Stimulated activated CD8-positive, alpha-beta memory T cell treated with anti-CD3 and anti-CD28 coated beads, Interleukin-7, amount 100 ng/mL, for 4 hours (primary cell): ENCODE measurements around the gene ATRNL1.

Experiments used
- DNase-seq, 2 donors: peaks; one replicate each; pipeline ENCODE4 v3.0.0-alpha.2; 2020; ENCODE audit warnings: low read depth in 2 of 2

The ATRNL1 gene

GRCh38 chr10:115593060-115593459, 499.9 kb downstream of the ATRNL1 start:
- DNase-seq, result no peak

GRCh38 chr10:115604627-115605026, 511.5 kb downstream of the ATRNL1 start:
- DNase-seq, result no peak

- no peak for DNase-seq
These were observed 512.9 kb downstream of the ATRNL1 start for GRCh38 chr10:115606086-115606485.

DNA sequence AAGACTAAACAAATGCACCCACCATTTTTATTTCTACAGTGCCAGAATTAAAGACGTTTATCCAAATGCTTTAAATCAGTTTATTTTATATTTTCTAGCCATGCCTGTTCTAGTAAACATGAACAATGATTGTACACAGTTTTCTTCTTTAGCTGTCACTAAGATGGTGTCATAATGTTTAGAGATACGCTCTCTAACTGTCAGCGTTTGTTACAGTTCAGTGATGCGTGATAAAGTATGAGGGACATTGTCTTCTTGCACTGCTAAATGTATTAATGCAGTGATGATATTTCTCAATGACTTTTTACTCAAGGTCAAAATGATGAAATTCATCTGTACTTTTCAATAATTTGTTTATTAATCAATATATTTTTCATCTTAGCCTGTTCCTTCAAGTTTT, 513.6 kb downstream of the ATRNL1 start:
- DNase-seq, result no peak

- DNase-seq, result no peak
These were observed 531.3 kb downstream of the ATRNL1 start for GRCh38 chr10:115624448-115624847.

- DNase-seq, result no peak
These were observed 535.5 kb downstream of the ATRNL1 start for GRCh38 chr10:115628616-115629015.

DNA sequence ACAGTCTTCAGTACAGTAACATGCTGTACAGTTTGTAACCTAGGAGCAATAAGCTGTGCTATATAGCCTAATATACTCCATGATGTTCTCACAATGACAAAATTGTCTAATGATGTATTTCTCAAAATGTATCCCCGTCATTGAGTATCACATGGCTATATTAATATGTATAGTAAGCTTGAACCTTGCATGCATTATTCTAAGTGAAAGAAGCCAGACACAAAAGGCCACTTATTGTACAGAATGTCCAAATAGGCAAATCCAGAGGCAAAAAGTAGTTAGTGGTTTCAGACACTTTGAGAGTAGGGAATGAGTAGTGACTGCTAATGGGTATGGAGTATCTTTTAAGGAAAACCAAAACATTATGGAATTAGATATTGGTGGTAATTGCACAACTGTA, 545.1 kb downstream of the ATRNL1 start:
- DNase-seq, result no peak

- no peak for DNase-seq
These were observed 556.1 kb downstream of the ATRNL1 start for GRCh38 chr10:115649217-115649616.

- no peak for DNase-seq
These were observed 560.3 kb downstream of the ATRNL1 start for GRCh38 chr10:115653473-115653872.

- DNase-seq, result no peak
These were observed 561.8 kb downstream of the ATRNL1 start for GRCh38 chr10:115654961-115655360.

GRCh38 chr10:115657161-115657860, 564.1 kb downstream of the ATRNL1 start:
- no peak for DNase-seq

DNA sequence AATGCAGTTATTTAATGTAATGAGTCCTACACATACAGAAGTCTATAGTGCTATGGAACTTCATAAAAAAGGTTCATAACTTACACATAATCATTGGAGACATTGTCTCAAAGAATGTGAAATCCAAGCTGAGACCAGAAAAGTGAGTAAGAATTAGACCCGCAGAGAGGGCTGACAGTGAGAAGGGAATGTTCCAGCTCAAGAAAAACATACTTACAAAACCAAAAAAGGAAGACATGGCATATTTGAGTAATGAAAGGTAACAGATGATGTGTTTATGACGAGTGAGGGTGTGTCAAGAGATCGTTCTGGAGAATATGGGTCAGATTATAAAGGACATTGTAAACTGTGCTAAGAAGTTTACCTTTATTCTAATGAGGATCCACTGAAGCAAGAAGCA, 566.5 kb downstream of the ATRNL1 start:
- no peak for DNase-seq

DNA sequence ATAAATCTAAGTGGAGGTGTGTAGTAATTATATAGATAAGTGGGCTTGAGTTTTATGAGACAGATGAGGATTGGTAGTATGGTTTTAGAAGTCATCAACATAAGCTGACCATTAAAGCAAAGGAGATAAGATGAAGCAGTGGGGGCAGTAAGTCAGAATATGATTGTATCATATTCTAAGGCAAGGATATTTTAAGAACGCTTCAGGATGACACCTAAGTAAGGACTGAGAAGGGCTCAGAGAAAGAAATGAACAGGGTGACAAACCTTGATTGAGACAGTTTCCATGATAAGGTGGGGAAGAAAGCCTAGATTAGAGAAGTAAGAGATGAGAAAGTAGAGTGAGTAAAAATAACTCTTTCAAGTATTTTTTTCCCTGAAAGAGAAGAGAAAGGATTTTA, 567.2 kb downstream of the ATRNL1 start:
- no peak for DNase-seq

GRCh38 chr10:115662422-115662821, 569.3 kb downstream of the ATRNL1 start:
- DNase-seq, result no peak

DNA sequence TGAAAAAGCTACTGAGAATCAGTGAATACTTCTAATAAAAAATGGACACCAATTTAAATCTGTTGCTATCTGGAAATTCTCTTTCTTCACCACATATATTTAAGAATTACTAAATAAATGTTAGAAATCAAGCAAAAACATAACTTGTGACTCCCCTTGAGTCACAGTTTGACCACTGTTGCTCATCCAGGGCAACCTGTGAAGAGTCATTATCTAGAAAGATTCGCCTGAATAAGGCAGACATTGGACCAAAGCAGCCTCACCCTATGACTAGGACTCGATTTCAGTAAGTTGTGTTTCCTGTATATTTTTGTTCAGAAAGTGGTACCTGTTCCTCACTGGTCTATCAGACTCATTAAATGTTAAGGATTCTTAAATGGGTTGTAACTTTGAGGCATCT, 572.4 kb downstream of the ATRNL1 start:
- no peak for DNase-seq

GRCh38 chr10:115674496-115674895, 581.3 kb downstream of the ATRNL1 start:
- no peak for DNase-seq

DNA sequence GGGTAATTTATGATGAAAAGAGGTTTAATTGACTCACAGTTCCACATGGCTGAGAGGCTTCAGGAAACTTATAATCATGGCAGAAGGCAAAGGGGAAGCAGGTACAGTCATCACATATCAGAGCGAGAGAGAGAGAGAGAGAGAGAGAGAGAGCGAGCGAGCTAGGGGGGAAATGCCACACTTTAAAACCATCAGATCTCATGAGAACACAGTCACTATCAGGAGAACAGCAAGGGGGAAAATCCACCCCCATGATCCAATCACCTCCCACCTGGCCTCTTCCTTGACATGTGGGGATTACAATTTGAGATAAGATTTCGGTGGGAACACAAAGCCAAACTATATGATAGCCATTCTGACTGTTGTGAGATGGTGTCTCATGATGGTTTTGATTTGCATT, 603.6 kb downstream of the ATRNL1 start:
- DNase-seq, result no peak

DNA sequence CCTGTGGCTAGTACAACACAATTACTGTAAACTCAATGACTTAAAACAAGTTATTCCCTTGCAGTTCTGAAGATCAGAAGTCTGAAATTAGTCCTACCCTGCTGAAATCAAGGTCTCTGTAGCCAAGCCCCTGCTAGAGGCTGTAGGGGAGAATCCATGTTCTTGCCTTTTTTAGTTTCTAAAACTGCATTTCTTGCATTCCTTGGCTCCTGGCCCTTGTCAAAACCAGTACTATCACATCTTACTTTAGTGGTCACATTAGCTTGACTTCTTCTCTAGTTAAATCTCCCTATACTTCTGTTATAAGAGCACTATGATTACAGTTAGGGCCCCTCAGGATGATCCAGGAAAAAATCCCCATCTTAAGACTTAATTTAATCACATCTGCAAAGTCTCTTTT, 612.9 kb downstream of the ATRNL1 start:
- no peak for DNase-seq

- DNase-seq, result no peak
These were observed 613.4 kb downstream of the ATRNL1 start for GRCh38 chr10:115706488-115707076.

DNA sequence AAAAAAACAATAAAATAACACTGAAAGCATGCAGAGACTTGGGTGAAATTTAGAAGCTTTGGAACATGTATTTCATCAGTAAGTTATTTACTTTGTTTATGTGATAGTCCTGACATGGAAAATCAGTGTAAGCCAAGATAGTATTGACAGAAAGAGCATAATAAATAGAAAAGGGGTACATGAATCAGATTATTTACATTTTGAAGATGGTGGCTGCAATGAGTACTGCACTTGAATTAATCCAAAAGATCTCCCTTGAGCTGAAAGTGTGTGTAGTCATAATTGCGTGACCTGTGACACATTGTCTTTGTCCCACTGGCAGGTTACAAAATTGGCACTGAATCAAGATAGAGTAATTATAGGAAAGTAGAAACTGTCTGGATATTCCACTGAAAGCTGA, 617.0 kb downstream of the ATRNL1 start:
- DNase-seq, result no peak

DNA sequence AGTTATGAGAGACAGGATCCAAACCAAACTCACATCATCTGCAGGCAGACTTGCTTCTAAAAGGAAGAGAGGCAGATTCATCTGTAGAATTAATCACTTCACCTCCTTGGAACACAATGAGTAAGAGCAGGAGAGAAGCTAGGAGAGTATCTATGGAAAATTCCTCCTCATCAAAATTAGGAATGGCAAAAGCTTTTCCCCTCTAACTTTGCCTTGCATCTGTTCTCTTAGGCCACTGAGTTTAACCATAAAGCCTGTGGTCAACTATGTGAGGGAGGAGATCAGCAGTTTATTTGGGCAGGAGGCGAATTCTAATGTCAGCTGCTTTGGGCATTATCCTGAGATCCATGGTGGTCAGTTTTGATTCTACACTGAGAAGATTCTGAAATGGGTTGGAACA, 618.1 kb downstream of the ATRNL1 start:
- no peak for DNase-seq

- DNase-seq, result no peak
These were observed 627.0 kb downstream of the ATRNL1 start for GRCh38 chr10:115720121-115720520.

DNA sequence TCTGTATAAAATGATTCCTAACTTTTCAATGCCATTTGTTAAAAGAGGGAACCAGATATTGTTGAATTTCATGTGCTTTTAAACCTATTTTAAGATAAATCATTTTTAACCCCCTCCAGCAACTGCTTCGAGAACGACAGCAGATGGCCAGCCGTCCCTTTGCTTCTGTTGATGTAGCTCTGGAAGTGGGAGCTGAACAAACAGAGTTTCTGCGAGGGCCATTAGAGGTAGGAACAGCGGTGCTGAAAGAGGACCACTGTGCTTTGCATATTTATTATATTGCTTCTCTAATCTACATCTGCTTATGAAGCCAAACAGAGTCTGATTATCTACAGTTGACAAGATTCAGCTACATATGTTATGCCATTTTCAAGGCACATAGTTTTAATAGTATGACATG, 634.0 kb downstream of the ATRNL1 start:
- DNase-seq, result no peak

DNA sequence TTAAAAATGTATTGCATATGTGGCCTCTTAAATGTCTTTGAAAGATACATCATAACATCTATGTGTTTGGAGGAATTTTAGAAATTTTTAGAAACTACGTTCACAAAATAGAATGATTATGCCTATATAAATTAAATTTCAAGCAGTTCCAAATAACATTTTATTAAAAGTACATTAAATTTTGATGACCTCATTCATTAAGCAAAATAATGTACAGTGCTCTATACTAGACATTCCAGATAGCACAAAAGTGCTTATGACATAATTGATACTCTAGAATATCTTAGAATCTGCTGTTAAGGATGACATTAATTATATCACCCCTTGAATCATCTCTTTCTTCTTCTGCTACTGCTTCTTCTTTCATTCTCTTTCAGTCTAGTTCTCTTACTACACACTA, 650.9 kb downstream of the ATRNL1 start:
- no peak for DNase-seq
